GM19467 (cell line): Measurements from ENCODE around the gene MLN.

Source experiments
- ATAC-seq: cut with Tn5 transposase; IDR thresholded peaks from one replicate; pipeline ENCODE4 v1.9.1; 2021; ENCODE audit warnings: mild to moderate bottlenecking, moderate library complexity; ENCODE audit not compliant: unreplicated experiment

MLN gene

DNA sequence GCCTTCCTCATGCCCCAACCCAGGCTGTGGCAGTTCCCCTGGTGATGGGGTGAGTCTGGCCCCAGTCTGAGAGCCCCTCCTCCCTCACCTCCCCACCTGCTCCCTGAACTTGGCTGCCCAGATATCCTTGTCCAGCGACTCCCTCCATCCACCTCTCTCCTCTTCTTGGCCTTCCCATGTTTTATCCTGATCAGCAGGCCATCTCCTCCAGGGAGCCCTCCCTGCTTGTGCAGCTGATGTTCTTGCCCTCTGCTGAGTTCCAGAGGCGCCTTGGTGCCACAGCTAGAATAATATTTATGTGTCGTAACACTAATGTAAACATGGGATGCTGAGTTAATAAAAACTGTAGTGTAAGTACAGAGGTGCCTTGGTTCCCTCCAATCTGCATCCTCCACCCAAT, 46.7 kb downstream of the MLN start:
- ATAC-seq, result no peak

DNA sequence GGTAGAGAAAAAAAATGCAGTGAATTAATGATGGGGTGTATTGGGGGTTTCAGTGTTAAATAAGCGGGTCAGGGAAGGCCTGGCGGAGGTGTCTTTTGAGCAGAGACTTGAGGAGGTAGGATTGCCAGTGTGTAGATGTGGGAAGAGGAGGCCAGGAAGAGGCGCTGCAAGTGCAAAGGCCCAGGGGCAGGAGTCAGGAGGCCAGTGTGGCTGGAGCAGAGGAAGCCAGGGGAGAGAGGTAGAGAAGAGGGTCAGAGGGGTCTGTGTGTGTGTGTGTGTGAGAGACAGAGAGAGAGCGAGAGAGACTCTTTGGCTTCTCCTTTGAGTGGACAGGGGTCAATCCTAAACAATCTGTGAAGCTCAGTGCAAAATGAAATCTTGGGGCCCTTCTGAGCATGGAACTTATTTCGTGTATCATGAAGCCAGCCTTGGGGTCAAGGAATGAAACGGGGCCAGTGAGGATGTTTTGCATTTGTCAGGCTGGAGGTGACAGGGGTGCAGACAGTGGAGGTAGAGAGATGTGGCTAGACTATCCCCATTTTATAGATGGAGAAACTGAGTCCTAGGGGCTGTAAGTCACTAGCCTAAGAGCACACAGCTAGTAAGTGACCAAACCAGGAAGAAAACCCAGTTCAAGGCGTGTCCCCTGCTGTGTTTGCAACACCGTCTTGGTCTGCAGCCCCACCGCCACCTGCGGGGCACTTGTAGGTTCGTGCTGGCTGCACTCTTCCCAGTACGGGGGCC, 47.4 kb downstream of the MLN start:
- no peak for ATAC-seq

DNA sequence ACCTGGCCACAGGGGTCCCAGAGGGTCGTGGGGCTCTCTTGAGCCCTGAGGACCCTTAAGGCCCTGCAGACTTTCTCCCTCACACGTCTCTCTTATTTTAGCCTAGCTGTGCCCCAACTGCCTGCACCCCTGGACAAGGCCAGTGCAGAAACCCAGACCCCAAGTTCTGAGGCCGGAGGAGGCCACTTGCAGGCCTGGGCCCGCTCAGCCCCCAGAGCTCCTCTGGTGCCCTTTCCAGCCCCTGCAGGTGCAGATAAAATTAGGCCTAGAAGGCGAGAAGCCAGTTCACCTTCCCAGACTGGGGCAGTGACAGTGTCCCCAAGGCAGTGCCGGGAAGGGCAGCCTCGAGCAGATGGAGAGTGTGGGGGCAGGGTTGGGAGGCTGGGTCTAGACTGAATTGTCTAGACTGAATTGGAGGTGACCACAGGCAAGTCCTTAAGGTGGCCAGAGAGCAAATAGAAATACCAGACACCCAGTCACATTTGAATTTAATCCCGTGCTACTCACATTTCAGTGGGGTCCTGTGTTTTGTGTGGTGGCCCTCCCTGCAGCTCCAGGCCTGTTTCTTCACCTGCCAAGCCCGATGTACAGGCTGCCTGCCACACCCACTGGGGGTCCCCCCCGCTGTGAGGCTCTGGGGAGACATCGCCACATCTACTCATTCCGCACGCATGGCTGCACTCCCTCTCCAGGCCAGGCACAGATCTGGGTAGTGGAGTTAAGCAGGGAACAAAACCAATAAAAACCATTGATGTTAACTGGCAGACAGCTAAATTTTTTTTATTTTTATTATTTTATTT, 48.5 kb downstream of the MLN start:
- ATAC-seq, result no peak

DNA sequence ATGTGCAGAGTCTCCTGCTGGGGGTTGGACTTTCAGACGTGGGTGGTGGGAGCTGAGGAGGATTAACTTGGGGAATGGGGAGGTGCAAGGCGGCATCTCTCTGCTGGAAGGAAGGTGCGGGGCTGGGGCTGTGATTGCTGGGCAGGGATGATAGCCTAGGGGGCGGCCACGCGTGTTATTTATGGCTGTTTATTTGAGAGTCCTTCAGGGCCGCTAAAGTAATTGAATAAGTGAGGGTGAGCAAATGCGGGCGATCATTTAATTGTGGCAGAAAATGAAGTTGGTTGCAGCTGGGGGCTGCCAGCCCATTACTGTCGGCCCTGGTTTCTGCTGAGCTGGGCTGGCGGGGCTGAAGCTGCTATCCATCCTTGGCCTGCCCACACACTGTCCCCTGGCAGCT, 49.6 kb downstream of the MLN start:
- no peak for ATAC-seq

DNA sequence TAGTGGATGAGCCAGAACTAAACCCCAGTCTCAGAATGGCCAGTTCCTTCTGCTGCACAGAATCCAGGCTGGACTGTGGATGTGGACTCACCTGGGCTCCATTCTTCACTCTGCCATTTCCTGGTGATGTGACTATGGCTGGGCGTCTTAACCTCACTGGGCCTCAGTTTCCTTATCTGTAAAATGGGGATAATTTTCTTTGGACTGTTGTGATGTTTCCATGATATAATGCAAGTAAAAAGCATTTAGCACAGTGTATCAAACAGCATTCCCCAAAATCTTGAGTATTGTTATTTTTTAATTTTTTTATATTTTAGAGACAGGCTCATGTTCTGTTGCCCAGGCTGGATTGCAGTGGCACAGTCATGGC, 51.2 kb downstream of the MLN start:
- ATAC-seq, result no peak

DNA sequence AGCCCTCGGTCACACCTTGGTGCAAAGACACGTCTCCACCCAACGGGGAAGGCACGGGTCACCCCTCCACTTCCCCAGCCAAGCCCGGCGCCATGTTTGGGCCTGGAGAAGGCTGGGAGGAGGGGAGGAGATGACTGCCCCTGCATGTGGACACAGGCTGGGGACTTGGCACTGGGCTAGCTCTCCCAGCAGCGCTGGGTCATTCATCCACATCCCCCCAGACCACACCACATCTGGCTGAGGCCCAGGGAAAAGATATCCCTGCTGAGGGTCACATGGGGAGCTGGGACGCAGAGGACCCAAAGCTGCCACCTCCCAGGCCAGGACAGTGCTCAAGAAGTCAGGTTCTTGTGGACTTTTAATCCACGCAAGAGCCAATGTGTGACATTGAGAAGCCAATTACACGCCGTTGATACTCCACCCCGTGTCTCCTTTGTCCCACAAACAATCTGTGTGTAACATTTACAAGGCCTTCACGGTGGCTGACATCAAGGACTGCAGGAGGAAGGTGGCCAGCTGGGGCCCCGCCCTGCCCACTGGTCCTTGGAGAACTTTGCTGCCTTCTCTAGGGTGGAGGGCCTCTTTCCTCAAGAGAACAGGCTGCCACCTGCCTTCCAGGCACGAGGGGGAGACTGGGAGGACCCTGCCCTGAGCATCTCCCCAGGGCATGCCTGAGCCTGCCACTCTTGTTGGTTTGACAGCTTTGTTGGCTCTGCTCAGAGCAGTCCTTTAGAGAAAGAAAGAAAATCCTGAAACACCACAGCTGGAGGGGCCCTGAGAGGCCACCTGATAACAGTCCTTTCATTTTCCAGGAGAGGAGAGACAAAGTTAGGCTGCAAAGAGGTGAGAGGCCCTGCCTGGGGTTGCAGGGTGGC, 51.8 kb downstream of the MLN start:
- no peak for ATAC-seq

DNA sequence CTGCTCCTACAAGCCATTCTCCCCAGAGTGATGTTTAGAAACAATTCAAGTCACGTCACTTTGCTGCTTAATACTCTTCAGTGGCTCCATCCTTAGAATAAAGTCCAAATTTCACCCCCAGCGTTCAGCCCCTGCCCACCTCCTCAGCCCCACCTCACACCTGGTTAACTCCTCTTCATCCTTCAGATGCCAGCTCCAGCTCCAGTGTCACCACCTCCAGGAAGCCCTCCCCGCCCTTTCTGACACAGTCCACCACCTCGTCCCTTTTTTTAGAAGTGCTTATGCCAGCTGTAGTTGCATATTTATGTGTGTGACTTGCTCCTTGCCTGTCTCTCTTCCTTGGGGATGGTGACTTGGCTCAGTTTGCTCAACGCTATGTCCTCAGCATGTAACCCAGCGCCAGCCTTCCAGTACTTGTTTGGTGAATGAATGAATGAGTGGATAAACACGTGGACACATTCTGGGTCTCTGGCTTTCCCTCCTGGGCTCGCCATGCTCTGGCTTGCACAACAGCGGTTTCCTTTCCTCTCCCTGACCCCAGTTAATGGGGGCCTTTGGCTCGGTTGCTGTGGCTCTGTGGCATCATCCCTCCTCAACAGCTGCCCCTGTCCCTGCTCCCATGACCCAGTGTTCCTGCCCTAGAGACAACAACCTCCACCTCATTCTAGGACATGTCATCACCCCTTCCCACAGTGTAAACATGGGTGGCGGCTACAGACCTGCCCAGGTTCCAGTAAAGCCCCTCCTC, 53.4 kb downstream of the MLN start:
- no peak for ATAC-seq

DNA sequence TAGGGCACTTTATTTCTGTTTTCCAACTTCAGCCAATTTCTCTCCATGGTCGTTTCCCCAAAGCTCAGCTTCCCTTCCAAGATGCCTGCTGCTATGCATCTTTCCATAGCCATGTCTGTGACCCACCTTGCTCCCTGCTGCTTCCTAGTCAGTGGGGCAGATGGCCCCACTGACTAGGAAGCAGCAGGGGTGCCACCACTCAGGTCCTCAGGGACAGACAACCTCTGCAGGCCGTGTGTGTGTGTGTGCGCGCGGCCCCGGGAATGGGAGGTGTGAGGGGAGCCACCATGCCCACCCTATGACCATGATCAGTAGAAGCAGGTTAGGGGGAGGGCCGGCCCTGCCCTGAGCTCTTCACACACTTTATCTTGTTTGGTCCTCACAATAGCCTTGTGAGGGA, 54.4 kb downstream of the MLN start:
- ATAC-seq, result no peak

DNA sequence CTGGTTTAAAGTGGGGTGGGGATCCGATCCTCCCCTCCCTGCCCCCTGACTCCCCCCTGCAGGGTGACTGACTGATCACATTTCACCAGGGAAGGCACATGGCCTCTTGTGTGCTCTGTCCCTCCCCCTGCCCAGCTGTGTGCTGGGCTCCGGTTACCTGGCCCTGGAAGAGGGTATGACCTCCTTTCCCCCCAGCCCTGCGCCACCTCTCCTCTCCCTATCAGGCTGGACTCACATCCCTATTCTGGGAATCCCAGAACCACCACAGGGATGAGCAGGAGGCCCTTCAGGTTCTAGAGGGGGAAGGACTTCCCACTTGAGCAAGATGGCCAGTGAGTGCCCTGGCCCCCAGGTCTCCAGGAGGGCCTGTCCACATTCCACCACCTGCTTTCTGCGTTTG, 55.0 kb downstream of the MLN start:
- ATAC-seq, result no peak

DNA sequence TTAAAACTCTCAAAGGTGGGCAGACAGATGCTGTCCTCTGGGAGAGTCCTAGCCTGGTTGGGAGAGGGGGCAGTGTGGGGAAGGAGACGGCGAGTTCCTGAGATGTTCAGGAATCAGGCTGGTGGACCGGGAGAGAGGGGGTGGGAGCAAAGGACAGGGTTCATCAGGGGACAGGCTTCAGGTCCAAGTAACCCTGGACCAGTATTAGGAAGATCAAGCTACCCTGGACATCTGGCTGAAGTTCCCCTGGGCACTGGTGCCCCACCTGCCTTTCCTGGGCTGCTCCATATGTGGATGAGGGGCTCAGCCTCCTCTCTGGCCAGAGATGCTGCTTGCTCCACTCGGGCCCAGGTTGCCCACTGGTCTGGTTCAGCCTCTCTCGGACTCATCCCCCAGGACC, 56.0 kb downstream of the MLN start:
- no peak for ATAC-seq

DNA sequence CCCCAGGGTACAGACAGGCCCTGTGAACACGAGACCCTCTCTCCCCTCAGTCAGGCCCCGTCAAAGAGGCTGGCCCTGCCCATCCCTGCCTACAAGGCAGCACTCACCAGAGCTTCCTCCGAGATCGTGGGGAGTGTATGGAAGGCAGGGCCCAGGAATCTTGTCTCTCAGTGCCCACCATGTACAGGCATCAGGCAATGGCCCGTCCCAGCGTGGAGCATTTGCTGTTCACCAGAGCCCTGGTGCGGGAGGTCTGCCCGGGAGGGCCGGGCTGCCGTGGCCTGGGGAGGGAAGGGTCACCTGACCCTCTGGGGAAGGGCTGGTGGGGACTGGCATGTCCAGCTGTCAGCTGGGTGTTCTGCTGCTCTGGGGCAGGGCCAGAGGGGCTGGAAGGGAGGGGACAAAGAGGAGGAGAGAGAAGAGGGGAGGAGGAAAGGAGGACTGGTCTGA, 57.1 kb downstream of the MLN start, which contains the start of gene IP6K3:
TSS of gene IP6K3 (minus strand) at position 255 of the 450 bp plus-strand sequence. CDS start 11,429 bp downstream, outside the sequence.
- ATAC-seq, result no peak

DNA sequence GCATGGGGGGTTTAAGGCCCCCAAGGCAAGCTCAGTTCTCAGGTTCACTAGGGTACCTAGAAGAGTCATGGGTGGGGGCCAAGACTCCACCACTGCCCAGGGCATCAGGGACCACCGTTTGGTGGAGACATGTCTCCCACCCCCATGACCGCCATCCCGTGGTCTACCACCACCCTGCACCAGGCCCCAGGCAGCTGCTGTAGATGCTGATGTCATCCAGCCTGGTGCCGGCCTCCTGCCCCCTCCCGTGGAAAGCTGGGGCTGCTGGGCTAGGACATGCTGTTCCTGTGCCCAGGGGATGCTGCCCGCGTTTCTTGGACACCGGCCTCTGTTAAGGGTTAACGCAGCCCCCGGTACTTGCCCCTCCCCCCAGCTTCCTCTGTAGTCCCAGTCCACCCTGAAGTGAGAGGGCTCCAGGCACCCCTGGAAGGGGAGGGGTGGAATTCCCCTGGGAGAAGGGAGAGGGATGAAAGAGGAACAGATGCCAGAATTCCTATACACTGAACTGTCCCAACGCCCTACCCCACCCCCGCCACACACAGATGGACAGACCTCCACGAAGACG, 57.7 kb downstream of the MLN start:
- ATAC-seq, result no peak

DNA sequence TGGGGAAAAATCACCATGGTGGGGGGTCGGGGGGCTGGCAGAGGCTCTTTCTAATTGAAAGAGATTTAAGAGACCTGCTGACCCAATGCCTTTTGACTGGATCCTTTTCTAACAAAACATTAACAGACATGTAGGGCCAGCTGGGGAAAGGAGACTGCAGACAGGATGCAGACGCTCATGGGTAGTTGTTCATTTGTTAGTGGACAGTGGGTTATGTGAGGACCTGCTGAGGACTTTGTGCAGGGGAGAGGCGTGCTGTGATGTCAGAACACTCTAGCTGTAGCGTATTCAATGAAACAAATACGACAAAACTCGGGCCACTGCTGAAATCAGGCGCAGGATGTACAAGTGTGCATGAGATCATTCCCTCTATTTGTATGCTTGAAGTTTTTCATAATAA, 58.3 kb downstream of the MLN start:
- no peak for ATAC-seq

DNA sequence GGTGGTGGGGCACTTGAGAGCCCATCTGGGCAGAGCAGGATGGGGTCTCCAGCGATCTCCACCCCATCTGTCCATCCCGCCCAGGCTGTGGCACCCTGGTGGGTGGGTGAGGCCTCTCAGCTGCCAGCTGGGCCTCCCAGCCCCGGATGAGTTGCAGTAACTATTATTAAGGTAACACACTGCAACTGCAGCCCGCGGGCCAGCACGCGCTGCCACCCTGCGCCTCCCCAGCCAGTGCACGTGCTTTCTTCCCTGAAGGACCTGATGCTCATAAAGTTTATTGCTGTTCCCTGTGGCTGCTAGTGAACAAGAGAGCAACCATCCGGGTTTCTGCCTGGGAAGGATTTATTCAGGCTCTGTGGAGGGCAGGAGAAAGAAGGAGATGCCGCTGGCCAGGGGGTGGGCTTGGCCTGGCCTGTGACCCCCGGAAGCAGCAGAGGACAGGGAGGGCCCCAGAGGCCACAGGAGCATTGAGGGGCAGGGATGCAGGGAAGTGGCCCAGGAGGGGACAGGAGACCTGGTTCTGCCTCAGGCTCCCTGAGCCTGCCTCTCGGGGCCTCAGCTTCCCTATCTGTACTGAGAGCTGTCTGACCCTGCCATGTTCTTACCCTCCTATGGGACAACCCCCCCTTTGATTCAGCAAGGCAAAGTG, 58.8 kb downstream of the MLN start:
- ATAC-seq, result no peak
